Adrenal gland (tissue), 12 donors: ENCODE measurements around the gene CSAD. TPM values are rescaled to one million over a fixed set of nuclear protein-coding genes. Genes with fewer than 3 reads are reported as not detected.

ENCODE experiments used
- DNase-seq, 7 donors: peaks; one replicate each; pipeline ENCODE4 v3.0.0-alpha.2; 2019 to 2020
- H3K27ac ChIP-seq, 5 donors: fragments of 200-600 bp; sonication (generic) in 4 of 5; 1 replicate in 3 of 5; 2 replicates in 2 of 5; pipeline versions ENCODE4 v1.5.1 to v1.8.0; 2016 to 2020; ENCODE audit warnings: mild to moderate bottlenecking in 1 of 5
- H3K27me3 ChIP-seq: fragments of 200-600 bp; 2 replicates; pipeline ENCODE4 v1.8.0; 2021
- H3K36me3 ChIP-seq, 2 donors: fragments of 200-600 bp; replicated peaks in 1 of 2; 1 replicate in 1 of 2; 2 replicates in 1 of 2; pipeline versions ENCODE4 v1.5.1 to v1.8.0; 2018 to 2022
- H3K4me1 ChIP-seq, 2 donors: fragments of 200-600 bp; replicated peaks in 1 of 2; 1 replicate in 1 of 2; 2 replicates in 1 of 2; pipeline versions ENCODE4 v1.5.1 to v1.8.0; 2018 to 2021
- H3K4me3 ChIP-seq, 4 donors: fragments of 200-600 bp; sonication (generic) in 3 of 4; one replicate each; pipeline ENCODE4 v1.5.1; 2016 to 2018
- H3K9me3 ChIP-seq, 3 donors: fragments of 200-600 bp; sonication (generic) in 1 of 3; replicated peaks in 1 of 3; 1 replicate in 2 of 3; 2 replicates in 1 of 3; pipeline versions ENCODE4 v1.5.1 to v1.8.0; 2016 to 2021
- POLR2A ChIP-seq, 2 donors: fragments of 450-650 bp; IDR thresholded peaks; one replicate each; pipeline ENCODE4 v1.6.1; 2017; ENCODE audit warnings: antibody characterized with exemption in 2 of 2, mild to moderate bottlenecking in 2 of 2, moderate library complexity in 1 of 2
- WGBS, 4 donors: extraction: QIAGEN DNeasy Blood & Tissue Kit in 2 of 4; methylation state at CpG; one replicate each; pipeline versions ENCODE4 v1.1.5 to v1.1.7; 2013 to 2017; 5-methylcytosine and 5-hydroxymethylcytosine counted together
- intact Hi-C, 2 donors: fragments of 100-400 bp; cut with DNase I; formaldehyde crosslinking; loops; one replicate each; pipeline versions ENCODE4 v1.14.1 to v1.15.0; 2022 to 2023
- polyA plus RNA-seq, 3 donors: library from polyadenylated mRNA; stranded (reverse); fragments of 200-250 nt in 2 of 3; fragments of 350-450 nt in 1 of 3; fragmentation: Illumina TruSeq in 1 of 3; extraction: RNeasy Lipid Tissue Mini Kit (QIAGEN cat#74804) in 1 of 3; gene quantifications; one replicate each; pipeline ENCODE4 v1.2.3, GENCODE V29; 2013 to 2014
- total RNA-seq, 9 donors: library from RNA; depleted of rRNA in 4 of 9; stranded (reverse); fragments of >200 nt in 4 of 9; fragments of 120-200 nt in 1 of 9; fragmentation: NEBNext Ultra II Directional in 1 of 9; extraction: Animal tissue kit (Norgen Biotek cat#: 25700) in 1 of 9; gene quantifications; one replicate each; pipeline versions ENCODE4 v1.1.0 to v1.2.4, GENCODE V29; 2013 to 2023
- TF ChIP-seq, protein P1 (sequence below), 6 experiments: fragments of 450-650 bp in 4 of 6; fragments of 200-600 bp in 2 of 6; sonication (generic) in 1 of 6; IDR thresholded peaks; 1 replicate in 5 of 6; 2 replicates in 1 of 6; pipeline versions ENCODE4 v1.5.1 to v1.8.0; 2016 to 2021; ENCODE audit warnings: antibody characterized with exemption in 6 of 6, mild to moderate bottlenecking in 2 of 6, moderate library complexity in 1 of 6
- donor health status: healthy with polysubstance abuse.
- donor health status: Bipolar disorder and iron deficiency.
- donor health status: DM: yes; HTN: yes; CAD: no.
- donor health status: DM: no; HTN: no; CAD: no.
- donor health status: DM: no; HTN: no; CAD: no.
- donor health status: DM: yes; HTN: yes; CAD: no.

CSAD gene
- total and polyA plus RNA-seq, 12 donors = 2.3 to 140 (median 20.6) TPM

DNA sequence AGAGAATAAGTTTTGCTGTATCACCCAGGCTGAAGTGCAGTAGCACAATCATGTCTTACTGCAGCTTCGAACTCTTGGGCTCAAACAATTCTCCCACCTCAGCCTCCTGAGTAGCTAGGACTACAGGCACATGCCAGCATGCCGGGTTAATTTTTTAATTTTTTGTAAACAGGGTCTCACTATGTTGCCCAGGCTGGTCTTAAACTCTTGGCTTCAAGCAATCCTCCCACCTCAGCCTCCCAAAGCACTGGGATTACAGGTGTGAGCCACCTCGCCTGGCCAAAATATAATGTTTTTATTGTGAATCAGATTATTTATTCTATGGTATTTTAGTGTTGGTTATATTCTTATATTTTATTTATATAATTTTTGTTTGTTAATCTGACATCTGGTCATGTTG lies 4.0 kb downstream of the CSAD start:
- WGBS, 4 donors = 90 to 97% (median 94%) methylated on average over 3 of the region's 3 CpGs
- intact Hi-C loops = no loop called here
- no peak overlapping the region for H3K27ac ChIP-seq
- H3K4me3 ChIP-seq = no peak overlapping the region
- TF ChIP-seq, protein P1, sequence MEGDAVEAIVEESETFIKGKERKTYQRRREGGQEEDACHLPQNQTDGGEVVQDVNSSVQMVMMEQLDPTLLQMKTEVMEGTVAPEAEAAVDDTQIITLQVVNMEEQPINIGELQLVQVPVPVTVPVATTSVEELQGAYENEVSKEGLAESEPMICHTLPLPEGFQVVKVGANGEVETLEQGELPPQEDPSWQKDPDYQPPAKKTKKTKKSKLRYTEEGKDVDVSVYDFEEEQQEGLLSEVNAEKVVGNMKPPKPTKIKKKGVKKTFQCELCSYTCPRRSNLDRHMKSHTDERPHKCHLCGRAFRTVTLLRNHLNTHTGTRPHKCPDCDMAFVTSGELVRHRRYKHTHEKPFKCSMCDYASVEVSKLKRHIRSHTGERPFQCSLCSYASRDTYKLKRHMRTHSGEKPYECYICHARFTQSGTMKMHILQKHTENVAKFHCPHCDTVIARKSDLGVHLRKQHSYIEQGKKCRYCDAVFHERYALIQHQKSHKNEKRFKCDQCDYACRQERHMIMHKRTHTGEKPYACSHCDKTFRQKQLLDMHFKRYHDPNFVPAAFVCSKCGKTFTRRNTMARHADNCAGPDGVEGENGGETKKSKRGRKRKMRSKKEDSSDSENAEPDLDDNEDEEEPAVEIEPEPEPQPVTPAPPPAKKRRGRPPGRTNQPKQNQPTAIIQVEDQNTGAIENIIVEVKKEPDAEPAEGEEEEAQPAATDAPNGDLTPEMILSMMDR (IDR thresholded peaks at IDR 0.05) = no peak
- no peak for TF ChIP-seq POLR2A (IDR thresholded peaks at IDR 0.05)
- peak in 1 of 7 donors; percentile 20 for DNase-seq
- H3K9me3 ChIP-seq = no peaks in the 10 kb centered on the region
- H3K4me1 ChIP-seq = peaks cover 7 to 26% of the 10 kb centered on the region in 2 donors
- no peaks in the 10 kb centered on the region for H3K36me3 ChIP-seq
- H3K27me3 ChIP-seq = no peaks in the 10 kb centered on the region

DNA sequence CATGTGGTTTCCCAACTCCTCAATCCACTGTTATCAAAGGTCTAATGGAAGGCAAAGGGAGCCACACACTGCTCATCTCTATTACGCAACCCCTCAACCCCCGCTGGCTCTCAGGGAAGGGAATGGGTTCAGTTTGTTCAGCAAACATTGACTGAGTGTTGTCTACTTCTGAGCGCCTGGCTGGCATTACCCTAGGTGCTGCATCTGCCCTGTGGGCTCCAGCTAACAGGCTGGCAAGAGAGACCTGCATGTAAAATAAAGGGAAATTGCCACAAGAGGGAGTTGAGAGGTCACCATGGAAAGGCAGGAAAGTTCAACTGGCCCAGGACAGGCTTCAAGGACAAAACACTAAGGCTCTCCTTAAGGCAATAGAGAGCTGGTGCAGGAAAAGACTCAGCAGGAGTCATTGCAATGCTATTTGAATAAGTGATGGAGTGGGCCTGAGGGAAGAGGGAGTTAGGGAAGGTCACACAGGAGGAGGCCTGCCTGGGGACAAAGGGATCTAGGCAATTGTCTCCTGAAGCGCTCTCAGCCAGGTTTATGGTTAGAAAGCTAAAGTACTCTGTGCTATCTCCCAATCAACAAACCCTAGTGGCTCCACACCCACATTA lies 5.7 kb downstream of the CSAD start:
- TF ChIP-seq, protein P1 (IDR thresholded peaks at IDR 0.05) = peak in 5 of 6 experiments; percentile 31 to 60 (median 47)
- TF ChIP-seq POLR2A (IDR thresholded peaks at IDR 0.05) = no peak
- WGBS, 4 donors = 59 to 72% (median 65%) methylated on average over 4 of the region's 4 CpGs
- Histone ChIP-seq H3K27me3 (no peaks in the 10 kb centered on the region), H3K27ac (peak overlapping the region in 3 of 5 donors; percentile 40 to 74 (median 42)), H3K9me3 (no peaks in the 10 kb centered on the region), H3K4me1 (peaks cover 6 to 26% of the 10 kb centered on the region in 2 donors), H3K36me3 (peaks cover 0 to 2% of the 10 kb centered on the region in 2 donors), H3K4me3 (no peak overlapping the region)
- DNase-seq = peak in 6 of 7 donors; percentile 48 to 68 (median 60)
- intact Hi-C loops = no loop called here

DNA sequence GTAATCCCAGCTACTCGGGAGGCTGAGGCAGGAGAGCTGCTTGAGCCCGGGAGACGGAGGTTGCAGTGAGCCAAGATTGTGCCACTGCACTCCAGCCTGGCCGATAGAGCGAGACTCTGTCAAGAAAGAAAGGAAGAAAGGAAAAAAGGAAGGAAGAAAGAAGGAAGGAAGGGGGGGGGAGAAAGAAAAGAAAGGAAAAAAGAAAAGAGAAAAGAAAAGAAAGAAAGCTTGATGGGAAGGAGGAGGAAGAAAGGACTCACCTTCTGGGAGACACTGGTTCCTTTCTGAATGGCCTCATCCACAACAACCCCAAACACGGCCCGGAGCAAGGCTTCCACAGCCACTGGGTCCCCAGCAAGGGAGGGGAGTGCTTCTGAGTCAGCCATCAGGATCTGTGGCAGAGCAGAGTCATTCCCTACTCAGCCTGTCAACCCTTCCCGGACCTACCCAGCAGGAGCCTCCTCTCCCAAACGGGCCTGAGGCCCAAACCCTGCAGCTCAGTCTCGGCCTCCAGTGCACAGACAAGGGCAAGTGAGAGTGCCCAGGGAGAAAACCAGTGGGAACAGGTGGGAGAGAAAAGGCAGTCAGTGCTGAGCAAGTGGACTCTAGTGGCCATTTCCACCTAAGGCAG lies 7.5 kb downstream of the CSAD start:
- H3K27ac ChIP-seq = no peak overlapping the region
- DNase-seq = peak in 3 of 7 donors; percentile 12 to 41 (median 15)
- intact Hi-C loops = no loop called here
- no peaks in the 10 kb centered on the region for H3K27me3 ChIP-seq
- TF ChIP-seq POLR2A (IDR thresholded peaks at IDR 0.05) = no peak
- TF ChIP-seq, protein P1 (IDR thresholded peaks at IDR 0.05) = no peak
- peaks cover 0 to 3% of the 10 kb centered on the region in 2 donors for H3K36me3 ChIP-seq
- peaks cover 6 to 19% of the 10 kb centered on the region in 2 donors for H3K4me1 ChIP-seq
- WGBS, 4 donors = 80 to 90% (median 83%) methylated on average over 9 to 10 of the region's 10 CpGs
- no peak overlapping the region for H3K4me3 ChIP-seq
- H3K9me3 ChIP-seq = no peaks in the 10 kb centered on the region

DNA sequence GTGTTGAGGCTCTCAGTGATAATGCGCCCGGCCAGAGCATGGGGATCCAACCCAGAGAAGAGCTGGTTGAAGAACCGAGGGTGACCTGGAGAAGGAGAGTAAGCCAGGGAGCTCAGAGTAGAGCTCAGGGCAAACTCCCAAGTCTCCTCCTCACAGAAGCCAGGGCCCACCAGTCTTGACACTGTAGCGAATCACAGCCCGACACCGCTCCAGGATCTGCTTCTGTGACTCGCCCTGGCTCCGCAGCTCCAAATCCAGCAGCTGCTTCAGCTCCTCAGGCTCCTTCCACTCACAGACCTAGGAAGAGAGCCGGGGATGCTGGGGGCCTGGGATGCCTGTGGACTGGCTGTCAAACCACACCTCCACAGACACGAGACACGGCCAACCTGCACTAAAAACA lies 8.4 kb downstream of the CSAD start:
- intact Hi-C loops = no loop called here
- peaks cover 0 to 3% of the 10 kb centered on the region in 2 donors for H3K36me3 ChIP-seq
- H3K4me1 ChIP-seq = peaks cover 6 to 19% of the 10 kb centered on the region in 2 donors
- no peak overlapping the region for H3K4me3 ChIP-seq
- no peak overlapping the region for H3K27ac ChIP-seq
- 89 to 95% (median 91%) methylated on average over 11 of the region's 11 CpGs for WGBS, 4 donors
- H3K9me3 ChIP-seq = no peaks in the 10 kb centered on the region
- peak in 3 of 7 donors; percentile 14 to 41 (median 14) for DNase-seq
- TF ChIP-seq POLR2A (IDR thresholded peaks at IDR 0.05) = no peak
- TF ChIP-seq, protein P1 (IDR thresholded peaks at IDR 0.05) = no peak
- H3K27me3 ChIP-seq = no peaks in the 10 kb centered on the region
